ENCODE results near the gene CCDC134.

CCDC134 gene

DNA sequence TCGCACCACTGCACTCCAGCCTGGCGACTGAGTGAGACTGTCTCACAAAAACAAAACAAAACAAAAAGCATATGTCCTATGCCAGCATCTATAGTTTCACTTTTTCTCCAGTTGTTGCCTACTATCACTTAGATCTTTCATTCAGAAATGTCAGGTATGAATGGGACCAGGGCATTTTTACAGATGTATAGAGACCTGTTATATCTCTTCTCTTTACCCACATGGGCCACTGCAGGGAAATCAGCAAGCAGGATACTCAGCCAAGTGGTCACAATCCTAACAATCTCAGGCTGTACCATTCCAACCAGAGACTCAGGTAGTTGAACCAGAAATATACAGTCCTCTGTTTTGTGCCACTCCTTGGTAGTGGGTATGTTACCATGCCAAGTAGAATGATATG lies 16.4 kb downstream of the CCDC134 start:
- H3K4me3 ChIP-seq (ENCODE audit: low read depth, low read length) = no peak overlapping the region
- no peak for TF ChIP-seq CTCF (IDR thresholded peaks at IDR 0.05; ENCODE audit: low read depth, low read length)

- no peak for TF ChIP-seq CTCF (IDR thresholded peaks at IDR 0.05; ENCODE audit: low read depth, low read length)
Measured at GRCh38 chr22:41818011-41818410, 17.5 kb downstream of the CCDC134 start.

DNA sequence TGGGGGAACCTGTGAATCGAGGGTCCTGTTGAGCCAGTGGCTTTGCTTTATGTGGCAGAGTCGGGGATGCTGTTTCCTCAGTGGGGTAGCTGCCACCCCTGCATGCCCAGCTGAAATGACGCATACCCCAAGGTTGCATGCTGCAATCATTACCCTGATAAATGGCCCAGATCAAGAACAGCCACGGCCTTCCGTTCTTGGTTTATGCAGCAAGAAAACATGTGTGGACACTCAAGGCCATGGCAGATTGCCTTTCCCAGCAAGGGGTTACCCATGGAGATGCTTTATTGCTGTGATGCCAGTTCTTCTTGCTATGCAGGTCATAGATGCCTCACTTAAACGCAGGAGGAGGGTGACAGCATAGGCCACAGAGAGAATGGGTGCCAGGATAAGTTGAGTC lies 18.1 kb downstream of the CCDC134 start:
- no peak for TF ChIP-seq CTCF (IDR thresholded peaks at IDR 0.05; ENCODE audit: low read depth, low read length)
- H3K4me3 ChIP-seq (ENCODE audit: low read depth, low read length) = no peak overlapping the region

More at GRCh38 chr22:41818011-41818410, 17.5 kb downstream of the CCDC134 start:
- no peak overlapping the region for H3K4me3 ChIP-seq (ENCODE audit: low read depth, low read length)

GRCh38 chr22:41819257-41819656 lies 18.8 kb downstream of the CCDC134 start:
- TF ChIP-seq CTCF (IDR thresholded peaks at IDR 0.05; ENCODE audit: low read depth, low read length) = no peak

DNA sequence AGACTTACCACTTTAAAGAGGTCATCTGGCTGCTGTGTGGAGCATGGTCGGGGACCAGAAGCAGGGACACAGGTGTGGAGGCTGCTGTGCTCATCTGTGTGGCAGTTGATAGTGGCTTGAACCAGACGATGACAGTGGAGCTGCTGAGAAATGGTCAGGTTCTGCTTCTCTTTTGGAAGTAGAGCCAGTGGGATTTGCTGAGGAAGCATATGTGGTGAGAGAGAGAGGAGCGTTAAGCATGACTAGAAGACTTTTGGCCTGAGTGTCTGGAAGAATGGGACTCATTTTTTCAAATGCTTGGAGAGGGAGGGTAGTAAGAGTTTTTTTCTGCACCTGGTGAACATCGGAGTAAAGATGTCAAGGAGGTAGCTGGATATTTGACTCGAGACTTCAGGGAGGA lies 20.0 kb downstream of the CCDC134 start:
- TF ChIP-seq CTCF (IDR thresholded peaks at IDR 0.05; ENCODE audit: low read depth, low read length) = no peak
- H3K4me3 ChIP-seq (ENCODE audit: low read depth, low read length) = no peak overlapping the region

More at GRCh38 chr22:41819257-41819656, 18.8 kb downstream of the CCDC134 start:
- no peak overlapping the region for H3K4me3 ChIP-seq (ENCODE audit: low read depth, low read length)

- TF ChIP-seq CTCF (IDR thresholded peaks at IDR 0.05; ENCODE audit: low read depth, low read length) = no peak
- no peak overlapping the region for H3K4me3 ChIP-seq (ENCODE audit: low read depth, low read length)
Measured at GRCh38 chr22:41821471-41822316, 21.2 kb downstream of the CCDC134 start.

- H3K4me3 ChIP-seq (ENCODE audit: low read depth, low read length) = no peak overlapping the region
- no peak for TF ChIP-seq CTCF (IDR thresholded peaks at IDR 0.05; ENCODE audit: low read depth, low read length)
Measured at GRCh38 chr22:41822317-41823057, 22.0 kb downstream of the CCDC134 start.
